ENCODE data around the gene LRP3.
"Not testable (repeated sequence)": the region's sequence is repeated elsewhere in the genome, so short reads cannot be mapped to it uniquely, and the experiment has no call there.

Gene LRP3

GRCh38 chr19:33202546-33203507, 8.7 kb downstream of the LRP3 start:
- no peak for DNase-seq

GRCh38 chr19:33203529-33203928, 9.4 kb downstream of the LRP3 start:
- no peak for DNase-seq

GRCh38 chr19:33204136-33204973, 10.2 kb downstream of the LRP3 start:
- no peak for DNase-seq

GRCh38 chr19:33205110-33205509, 11.0 kb downstream of the LRP3 start:
- no peak for DNase-seq

GRCh38 chr19:33205531-33206260, 11.6 kb downstream of the LRP3 start:
- DNase-seq, result no peak

GRCh38 chr19:33206261-33207039, 12.3 kb downstream of the LRP3 start:
- no peak for DNase-seq

GRCh38 chr19:33207040-33207620, 13.0 kb downstream of the LRP3 start:
- DNase-seq, result no peak

- DNase-seq, result no peak
These were observed 13.8 kb downstream of the LRP3 start for GRCh38 chr19:33207903-33208302.

- DNase-seq, result no peak
These were observed 14.3 kb downstream of the LRP3 start for GRCh38 chr19:33208371-33208895.

- peak in 13 of 58 donors; percentile 12 to 51 (median 33) for DNase-seq
These were observed 15.0 kb downstream of the LRP3 start for GRCh38 chr19:33208904-33209849.

GRCh38 chr19:33209850-33210230, 15.7 kb downstream of the LRP3 start:
- not testable (repeated sequence) for DNase-seq

- no peak for DNase-seq
These were observed 16.3 kb downstream of the LRP3 start for GRCh38 chr19:33210266-33210940.

GRCh38 chr19:33211794-33212435, 17.8 kb downstream of the LRP3 start:
- DNase-seq, result no peak

GRCh38 chr19:33212436-33213172, 18.5 kb downstream of the LRP3 start:
- DNase-seq, result peak in 9 of 58 donors; percentile 14 to 56 (median 34)

- DNase-seq, result peak in 3 of 58 donors; percentile 2 to 28 (median 23)
These were observed 20.5 kb downstream of the LRP3 start for GRCh38 chr19:33214596-33214995.

GRCh38 chr19:33215438-33216197, 21.5 kb downstream of the LRP3 start:
- DNase-seq, result no peak

Data from anterior cingulate cortex (tissue), 58 donors.